Fibroblast of skin of left quadriceps (primary cell): Measurements from ENCODE around the gene CTSO.
"Not testable (repeated sequence)": the region's sequence is repeated elsewhere in the genome, so short reads cannot be mapped to it uniquely, and the experiment has no call there.

ENCODE experiments used
- DNase-seq, 2 experiments: peaks; one replicate each; pipeline ENCODE4 v3.0.0-alpha.2; 2013; ENCODE audit warnings: low read depth in 2 of 2

The CTSO gene

DNA sequence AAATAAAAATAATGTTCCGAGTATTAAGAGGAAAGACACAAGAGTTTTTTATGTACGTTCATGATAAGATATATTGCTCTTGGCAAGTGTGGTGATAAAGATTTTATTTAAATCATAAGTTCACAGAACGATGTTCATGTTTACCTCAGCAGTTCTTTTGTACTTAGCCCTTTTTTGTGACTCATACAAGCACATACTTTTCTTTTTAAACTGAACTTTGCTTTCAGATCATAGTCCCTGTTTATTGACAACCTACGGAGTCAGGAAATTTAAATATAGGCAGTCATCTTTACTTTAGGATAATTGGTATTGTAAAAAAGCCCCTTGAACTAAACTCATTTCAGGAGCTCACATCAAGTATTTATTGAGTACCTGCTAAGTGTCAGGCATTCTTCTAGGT lies 1.3 kb upstream of the CTSO start:
- DNase-seq = no peak

DNA sequence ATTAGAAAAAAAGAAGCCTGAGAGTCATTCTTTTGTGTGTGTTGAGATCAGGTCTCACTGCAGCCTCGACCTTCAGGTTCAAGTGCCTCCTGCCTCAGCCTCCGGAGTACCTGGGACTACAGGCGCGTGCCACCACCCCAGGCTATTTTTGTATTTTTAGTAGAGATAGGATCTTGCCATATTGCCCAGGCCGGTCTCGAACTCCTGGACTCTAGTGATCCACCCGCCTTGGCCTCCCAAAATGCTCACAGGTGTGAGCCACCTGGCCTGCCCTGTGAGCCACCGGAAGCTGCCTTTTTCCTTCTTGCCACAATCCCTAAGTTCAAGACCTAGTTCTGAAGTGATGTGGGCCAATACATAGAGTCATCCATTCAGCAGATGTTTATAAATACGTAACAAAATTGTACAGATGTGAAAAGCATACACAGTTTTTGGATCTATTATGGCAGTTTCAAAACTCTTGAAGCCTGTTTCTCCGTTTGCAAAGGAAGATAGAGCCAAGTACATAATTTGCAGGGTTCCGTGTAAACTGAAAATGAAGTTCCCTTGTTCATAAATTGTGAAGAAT lies 536 bp upstream of the CTSO start:
- DNase-seq = no peak

DNA sequence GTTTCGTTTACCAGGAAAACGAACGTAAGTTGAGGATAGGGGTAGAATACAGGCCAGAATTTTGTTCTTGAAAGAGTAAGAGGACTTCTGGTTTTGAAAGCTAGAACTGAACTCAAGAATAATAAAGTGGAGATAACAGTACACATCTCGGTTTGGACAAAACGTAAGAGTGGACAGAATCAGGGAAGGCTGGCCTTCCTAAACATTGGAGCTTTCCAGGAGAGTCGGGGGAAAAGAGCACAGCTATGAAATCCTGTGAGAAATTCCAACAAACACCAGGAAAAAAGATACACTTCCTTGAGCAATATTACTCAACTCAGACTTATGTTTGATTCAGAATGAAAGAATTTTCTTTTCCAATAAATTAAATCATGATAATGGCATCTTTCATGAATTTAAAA lies 1.2 kb downstream of the CTSO start:
- DNase-seq = peak in 1 of 2 experiments; percentile 40

DNA sequence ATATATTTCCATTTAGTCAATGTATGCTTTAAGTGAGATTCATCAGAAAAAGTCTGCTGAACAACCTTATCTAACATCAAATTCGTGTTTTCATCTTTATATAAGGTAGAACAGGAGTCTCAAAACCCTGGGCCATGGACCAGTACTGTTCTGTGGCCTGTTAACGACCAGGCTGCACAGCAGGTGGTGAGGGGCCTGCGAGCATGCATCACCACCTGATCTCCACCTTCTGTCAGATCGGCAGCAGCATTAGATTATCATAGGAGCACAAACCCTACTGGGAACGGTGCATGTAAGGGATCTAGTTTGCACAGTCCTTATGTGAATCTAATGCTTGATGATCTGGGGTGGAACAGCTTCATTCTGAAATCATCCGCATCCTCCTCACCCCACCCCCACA lies 3.2 kb downstream of the CTSO start:
- DNase-seq = no peak

DNA sequence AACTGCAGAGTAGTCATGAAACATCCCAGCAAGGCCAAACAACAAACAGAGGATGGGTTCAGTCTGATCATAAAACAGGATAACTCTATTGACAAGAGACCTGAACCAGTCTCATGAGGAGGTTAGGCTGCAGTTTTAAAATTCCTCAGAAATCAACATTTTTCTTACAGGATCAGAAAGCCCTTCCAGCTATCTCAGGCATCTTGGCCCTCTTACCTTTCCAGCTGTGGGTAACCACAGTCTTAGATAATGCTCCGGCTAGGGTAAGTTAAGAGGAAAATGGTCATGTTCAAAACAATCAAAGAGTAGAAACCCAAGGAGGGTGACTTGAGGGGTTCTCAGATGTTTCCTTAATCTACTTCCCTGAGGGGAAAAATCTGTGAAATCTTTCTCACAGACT lies 5.1 kb downstream of the CTSO start:
- DNase-seq = peak in 1 of 2 experiments; percentile 13

DNA sequence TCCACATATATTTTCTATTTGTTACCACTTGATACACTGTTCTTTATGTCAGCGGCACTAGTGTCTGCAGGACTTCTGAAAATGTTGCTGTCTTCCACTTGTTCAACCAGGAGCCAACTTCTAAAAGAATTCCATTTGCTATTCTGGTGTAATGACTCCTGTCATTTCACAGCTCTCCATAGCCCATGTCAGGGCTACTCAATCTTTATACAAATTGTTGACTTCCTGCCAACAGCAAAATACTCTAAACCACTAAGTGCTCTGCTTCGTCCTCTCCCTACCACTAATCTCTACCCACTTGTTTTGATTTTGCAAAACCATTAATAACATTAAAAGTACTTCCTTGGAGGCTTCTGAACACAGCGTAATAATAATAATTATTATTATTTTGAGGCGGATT lies 7.2 kb downstream of the CTSO start:
- peak; percentile 42 to 51 for DNase-seq

DNA sequence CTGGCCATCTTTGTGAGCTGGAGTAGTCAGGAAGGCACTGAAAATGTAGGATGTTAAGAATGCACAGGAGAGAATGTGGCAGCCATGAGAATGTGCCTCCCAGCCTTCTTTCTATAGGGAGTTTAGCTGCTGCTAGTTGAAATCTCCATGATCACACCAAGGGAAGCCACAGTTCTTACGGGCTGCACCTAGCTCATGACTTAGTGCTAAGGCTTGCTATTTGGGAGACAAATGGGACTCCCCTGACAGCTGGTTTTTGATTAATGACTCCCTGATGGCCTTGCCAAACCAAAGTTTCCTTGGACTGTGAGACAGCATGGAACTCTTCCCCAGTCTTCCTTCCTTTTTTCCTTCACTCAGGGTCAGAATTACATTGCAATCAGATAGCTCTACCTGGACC lies 9.2 kb downstream of the CTSO start:
- no peak for DNase-seq

DNA sequence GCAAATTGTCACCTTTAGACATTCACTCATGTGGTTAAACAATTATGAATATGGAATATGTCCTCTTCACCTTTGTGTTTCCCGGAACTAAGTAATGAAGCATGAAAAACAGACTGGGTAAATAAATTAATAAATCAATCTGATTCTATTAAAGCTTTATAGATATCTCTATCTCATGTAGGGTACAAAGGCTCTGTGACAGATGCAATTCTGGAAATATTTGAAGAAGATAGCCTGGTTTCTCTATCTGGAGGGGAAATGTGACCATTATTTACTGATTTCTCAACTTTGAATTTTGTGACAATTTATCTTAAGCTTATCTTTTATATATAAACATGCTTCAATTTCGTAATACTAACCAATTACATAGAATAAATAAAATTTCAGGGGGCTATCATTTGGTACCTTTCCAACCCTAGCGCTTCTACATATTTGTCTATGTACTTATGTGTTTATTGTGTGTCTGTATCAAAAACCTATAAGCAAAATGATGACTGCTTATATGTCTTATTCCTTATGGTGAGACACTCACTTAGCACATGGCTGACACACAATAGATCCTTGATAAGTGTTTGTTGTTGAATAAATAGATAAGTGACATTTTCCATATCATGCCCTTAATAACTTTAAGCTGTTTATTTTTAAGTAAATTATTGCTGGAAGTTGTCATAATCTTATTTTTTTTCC lies 9.9 kb downstream of the CTSO start:
- no peak for DNase-seq

DNA sequence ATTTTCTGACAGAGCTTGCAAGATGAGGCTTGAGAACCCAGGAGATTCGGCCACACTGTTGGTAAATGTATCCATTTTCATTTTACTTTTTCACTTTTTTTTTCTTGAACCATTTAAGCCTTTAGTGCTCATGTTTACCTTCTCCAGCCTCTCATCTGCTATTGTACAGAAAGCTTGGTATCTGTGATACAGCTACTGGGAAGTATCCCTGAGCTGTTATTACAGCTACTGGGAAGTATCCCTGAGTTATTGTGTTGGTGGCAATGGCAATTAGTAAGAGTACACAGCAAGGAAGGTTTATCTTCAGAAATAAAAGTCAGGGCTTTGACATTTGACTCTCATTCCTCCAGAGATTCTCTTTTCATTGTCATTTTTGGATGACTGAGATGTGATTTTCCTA lies 11.8 kb downstream of the CTSO start:
- DNase-seq = no peak

DNA sequence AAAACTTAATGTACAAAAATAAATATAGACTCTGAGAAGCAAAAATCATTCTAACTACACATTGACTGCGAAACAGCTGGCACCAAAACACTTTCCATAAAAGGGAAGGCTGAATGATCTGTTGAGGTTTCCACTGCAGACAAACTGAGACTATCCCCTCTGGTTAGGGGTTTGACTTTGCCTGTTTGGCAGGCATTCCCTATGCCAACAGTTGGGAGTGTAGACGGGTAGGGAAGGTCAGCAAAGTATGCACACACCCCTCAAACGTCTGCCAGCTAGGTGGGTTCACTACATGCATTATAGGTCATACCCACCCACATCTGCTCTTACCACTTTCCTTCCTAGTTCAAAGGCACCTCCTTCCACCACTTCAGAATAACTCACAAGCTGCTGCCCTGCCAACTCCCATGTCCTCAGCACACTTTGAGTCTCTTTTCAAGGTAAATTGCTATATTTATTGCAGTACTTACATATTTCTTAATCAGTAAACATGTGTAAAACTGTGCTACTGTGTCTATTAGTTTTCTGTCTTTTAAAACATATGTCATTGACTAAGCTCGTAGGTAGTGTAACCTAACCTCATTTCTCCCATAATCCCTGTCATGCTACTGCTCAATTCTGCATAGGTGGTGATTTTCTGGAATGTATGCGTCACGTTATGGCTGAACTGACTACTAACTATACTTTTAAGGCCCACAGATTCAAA lies 12.4 kb downstream of the CTSO start:
- DNase-seq = no peak

DNA sequence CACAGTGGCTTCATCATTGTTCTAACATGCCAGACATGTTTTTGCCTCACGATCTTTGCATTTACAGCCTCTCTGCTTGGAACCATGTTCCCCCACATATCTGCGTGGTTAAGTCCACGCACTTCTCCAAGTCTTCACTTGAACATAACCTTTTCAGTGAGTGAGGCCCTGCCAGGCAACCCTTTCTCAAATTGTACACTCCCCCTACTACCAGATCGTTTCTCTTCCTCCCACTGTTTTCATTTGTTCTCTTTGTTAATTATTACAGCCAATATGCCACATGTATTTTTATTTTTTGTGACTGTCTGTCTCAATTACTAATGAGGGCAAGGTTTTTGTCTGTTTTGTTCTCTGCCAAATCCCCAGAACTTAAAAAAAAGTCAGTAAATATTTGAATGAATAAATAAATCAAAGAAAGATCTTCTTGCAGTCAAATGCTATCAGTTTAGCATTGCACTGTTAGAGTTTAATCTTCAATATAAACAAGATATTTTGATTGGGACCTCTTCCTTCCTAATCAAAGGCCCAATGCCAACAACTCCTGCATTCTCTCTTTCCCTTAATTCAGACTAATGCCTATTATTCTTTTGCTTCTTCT lies 18.2 kb downstream of the CTSO start:
- DNase-seq = no peak

DNA sequence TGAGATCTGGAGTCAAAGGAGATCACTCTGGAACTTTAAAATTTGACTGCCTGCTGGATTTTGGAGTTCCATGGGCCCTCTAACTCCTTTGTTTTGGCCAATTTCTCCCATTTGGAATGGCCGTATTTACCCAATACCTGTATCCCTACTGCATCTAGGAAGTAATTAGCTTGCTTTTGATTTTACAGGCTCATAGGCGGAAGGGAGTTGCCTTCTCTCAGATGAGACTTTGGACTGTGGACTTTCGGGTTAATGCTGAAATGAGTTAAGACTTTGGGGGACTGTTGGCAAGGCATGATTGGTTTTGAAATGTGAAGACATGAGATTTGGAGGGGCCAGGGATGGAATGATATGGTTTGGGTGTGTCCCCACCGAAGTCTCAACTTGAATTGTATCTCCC lies 19.0 kb downstream of the CTSO start:
- DNase-seq = not testable (repeated sequence)

DNA sequence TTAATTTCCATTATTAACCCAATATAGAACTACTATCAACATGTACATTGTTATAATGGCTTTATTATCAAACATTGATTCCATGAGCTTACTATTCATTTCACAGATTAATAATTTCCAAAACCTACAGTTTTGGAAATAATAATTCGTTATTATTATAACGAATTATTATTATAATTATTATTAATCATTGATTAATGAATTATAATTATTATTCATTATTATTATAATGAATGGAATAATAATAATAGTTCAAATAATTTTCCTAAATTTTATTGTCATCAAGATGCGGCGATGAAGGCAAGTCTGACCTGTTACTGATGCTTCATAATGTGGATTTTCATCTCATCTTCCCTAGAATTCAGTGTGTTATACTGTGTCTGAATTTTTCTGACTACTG lies 22.0 kb downstream of the CTSO start:
- no peak for DNase-seq

DNA sequence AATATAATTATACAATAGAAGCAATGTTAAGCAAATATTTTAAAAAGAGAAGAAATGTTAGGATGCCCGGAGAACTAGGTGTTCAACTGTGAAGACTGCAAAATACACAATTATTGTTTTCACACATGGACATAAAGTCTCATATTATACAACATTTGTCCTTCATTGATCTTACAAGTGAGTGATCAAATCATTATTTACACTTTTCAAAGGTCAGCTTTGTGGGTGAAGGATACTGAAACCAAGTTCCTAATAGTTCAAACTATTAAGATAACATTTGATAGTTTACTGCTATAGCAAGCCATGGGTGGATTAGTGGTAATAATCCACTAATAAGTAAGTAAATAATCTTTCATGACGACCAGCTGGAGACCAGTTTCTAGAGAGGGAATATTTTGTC lies 23.3 kb downstream of the CTSO start:
- DNase-seq = no peak

DNA sequence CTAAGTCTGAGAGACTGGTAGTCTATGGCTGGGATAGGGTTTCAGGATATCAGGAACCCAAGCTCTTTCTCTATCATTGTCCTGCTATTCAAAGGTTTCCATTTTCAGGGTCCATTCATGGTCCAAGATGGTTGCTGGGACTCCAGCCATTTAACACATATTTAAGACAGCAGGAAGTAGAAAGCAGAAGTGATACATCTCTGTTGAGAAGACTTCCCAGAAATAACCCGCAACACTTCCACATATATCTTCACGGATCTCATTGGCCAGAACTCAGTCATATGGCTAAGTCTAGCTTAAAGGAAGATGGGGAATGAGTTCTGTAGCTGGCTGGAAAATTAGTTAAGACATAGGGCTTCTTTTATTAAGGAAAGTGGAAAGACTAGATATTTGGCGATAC lies 23.8 kb downstream of the CTSO start:
- no peak for DNase-seq

DNA sequence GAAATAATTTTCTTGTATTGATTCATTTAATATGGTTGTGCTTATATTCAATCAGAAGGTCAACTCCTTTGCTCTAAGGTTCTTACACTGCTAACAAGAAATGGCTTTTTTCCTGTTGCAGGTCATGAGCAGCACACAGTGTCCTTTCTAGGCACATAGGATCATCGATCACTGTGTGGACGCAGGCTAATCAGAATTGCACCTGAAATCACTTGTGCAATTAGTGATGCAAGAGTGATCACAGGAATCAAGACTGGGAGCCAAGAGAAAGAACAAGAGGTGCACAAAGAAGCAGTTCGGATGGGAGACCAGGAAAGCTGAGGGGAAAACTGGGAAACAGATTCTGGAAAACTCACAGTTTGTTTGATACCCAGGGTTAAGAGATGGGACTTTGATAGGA lies 29.0 kb downstream of the CTSO start:
- no peak for DNase-seq

DNA sequence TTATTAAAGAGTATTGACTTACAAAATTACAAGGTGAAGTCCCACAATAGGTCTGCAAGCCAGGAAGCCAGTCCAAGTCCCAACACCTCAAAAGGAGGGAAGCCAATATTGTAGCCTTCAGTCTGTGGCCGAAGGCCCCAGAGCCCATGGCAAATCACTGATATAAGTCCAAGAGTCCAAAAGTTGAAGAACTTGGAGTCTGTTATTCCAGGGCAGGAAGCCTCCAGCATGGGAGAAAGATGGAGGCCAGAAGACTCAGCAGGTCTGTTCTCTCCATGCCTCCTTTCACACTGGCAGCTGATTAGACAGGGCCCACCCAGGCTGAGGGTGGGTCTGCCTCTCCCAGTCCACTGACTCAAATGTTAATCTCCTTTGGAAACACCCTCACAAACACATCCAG lies 32.1 kb downstream of the CTSO start:
- DNase-seq = no peak

DNA sequence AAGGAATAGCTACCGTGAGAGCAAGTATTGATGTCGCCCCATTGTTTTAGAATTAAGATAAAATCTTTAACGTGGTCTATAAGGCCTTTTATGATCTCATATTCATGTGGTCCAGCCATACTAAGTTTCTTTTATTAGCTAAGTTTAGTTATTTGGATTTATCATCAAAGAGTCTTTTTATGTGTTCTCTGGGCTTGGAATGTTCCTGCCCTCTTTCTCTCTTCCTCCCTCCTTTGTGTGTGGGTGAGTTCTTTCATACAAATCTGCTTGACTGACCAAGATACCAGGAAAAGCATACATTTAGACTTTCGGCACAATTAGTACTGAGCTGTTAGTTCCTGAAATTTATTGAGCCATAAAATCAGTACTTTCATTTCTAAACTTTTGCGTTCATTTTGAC lies 38.9 kb downstream of the CTSO start:
- no peak for DNase-seq

DNA sequence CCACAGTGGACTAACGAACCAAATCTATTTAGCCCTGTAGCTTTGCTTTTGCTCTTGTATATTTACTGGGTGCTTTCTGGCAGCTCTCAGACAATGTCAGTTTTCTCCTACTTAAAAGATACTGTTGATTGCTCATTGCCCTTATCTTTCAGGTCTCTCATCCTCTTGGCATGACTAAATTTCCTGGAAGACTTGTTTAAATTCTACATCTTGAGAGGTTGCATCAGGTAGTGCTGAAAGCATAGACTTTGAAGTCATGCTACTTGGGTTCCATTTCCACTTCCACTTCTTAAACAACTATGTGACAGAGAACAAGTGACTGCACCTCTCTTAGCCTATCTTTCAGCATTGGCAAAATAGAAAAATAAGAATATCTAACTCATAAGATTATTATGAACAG lies 41.8 kb downstream of the CTSO start:
- DNase-seq = no peak

DNA sequence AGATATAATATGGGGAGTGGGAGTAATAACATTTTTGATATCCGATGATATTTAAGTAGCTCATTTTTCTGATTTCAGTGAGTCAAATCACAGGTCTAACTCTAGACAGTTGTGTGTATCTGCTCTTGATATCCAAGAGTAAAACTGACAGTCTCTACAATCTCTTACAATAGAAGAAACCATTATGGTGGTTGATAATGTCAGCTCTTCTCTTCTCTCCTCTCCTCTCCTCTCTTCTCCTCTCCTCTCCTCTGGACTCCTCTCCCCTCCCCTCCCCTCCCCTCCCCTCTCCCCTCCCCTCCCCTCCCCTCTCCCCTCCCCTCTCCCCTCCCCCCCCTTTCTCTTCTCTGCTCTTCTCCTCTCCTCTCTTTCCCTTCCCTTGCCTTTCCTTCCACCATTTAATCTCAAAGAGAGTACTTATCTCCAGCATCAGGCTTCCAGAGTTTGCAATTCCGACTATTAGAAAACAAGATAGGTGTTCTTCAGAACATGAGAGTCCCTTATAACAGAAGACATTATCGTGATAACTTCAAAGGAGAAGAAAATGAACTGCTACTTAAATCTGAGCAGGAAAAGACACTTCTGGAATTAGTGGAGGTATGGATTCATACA lies 43.9 kb downstream of the CTSO start:
- DNase-seq = no peak

DNA sequence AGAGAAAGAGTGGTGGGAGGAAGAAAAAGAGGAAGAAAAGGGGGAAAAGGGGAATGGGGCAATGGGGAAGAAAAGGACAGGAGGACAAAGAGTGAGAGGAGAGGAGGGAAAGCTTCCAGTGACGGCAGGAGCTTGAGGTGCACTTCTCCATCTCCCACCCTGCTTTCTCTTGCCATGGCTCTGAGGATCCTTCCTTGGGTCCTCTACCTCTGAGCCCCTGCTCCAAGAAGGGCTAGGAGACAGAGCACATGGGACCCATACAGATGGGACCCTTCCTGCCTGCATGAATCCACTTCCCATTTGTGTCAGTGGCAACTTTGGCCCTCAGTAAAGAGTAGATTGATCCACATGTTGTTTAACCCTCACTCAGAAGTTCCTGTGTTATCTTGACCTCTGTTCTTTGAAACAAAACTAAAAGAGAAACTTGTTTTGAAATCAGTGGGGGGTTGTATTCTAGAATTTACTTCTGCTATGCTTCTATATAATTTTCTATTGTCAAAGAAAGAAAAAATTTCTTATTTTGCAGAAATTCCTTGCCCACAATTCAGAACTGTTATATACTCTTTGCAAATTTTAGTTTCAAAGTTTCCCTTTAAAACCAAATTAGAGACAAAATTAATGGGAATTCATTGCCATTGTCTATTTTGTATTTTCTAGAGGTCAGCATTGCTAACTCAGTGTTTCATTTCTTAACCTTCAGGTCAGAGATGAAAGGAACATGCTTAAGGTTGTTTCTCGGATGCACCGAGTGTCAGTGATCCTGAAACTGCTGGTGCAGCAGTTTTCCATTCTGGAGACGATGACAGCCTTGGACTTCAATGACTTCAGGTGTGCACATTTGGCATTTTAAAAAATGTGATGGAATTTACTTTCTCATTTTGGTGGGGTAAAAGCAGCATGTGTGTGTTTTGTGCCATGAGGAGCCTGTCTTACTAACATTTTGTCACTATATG lies 45.2 kb downstream of the CTSO start:
- DNase-seq = no peak
